NB4 (cell line): Measurements from ENCODE around the gene SERPINB7.

Experiments used
- DNase-seq: peaks from one replicate; pipeline ENCODE4 v3.0.0; 2010; ENCODE audit warnings: low read depth
- H3K4me3 ChIP-seq: one replicate; pipeline ENCODE4 v1.5.1; 2011; ENCODE audit warnings: mild to moderate bottlenecking, low read depth, low read length, moderate library complexity
- MYC ChIP-seq: IDR thresholded peaks from 2 replicates; pipeline ENCODE4 v1.6.1; 2011; ENCODE audit warnings: low read depth, low read length
- POLR2A ChIP-seq: IDR thresholded peaks from 2 replicates; pipeline ENCODE4 v1.6.1; 2011; ENCODE audit warnings: mild to moderate bottlenecking; ENCODE audit not compliant: insufficient read length; ENCODE audit errors: extremely low read depth
- TF ChIP-seq, protein P1 (sequence below): IDR thresholded peaks from one replicate; pipeline ENCODE4 v1.5.1; 2012; ENCODE audit warnings: low read depth, low read length
- TF ChIP-seq, protein P2 (sequence below): IDR thresholded peaks from 2 replicates; pipeline ENCODE4 v1.6.1; 2011; ENCODE audit warnings: low read depth, low read length

Gene SERPINB7

DNA sequence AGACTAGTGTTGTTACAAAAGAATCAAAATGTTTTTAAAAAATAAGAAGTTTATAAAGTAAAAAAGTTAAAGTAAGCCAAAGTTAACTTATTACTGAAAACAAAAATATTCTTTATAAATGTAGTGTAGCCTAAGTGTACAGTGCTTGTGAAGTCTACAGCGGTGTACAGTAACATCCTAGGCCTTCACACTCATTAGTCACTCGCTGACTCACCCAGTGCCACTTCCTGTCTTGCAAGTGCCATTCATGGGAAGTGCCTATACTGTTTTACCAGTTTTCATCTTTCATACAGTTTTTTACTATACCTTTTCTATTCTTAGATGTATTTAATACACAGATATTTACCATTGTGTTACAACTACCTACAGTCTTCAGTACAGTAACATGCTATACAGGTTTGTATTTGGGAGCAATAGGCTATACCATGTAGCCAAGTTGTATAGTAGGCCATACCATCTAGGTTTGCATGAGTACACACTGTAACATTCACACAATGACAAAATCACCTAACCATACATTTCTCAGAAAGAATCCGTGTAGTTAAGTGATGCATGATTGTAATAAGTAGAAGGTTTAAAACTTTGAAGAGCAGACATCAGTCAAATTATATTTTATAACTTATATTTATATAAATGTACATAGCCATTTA lies 13.4 kb downstream of the SERPINB7 start:
- no peak for TF ChIP-seq POLR2A
- no peak for TF ChIP-seq MYC
- TF ChIP-seq, protein P1, sequence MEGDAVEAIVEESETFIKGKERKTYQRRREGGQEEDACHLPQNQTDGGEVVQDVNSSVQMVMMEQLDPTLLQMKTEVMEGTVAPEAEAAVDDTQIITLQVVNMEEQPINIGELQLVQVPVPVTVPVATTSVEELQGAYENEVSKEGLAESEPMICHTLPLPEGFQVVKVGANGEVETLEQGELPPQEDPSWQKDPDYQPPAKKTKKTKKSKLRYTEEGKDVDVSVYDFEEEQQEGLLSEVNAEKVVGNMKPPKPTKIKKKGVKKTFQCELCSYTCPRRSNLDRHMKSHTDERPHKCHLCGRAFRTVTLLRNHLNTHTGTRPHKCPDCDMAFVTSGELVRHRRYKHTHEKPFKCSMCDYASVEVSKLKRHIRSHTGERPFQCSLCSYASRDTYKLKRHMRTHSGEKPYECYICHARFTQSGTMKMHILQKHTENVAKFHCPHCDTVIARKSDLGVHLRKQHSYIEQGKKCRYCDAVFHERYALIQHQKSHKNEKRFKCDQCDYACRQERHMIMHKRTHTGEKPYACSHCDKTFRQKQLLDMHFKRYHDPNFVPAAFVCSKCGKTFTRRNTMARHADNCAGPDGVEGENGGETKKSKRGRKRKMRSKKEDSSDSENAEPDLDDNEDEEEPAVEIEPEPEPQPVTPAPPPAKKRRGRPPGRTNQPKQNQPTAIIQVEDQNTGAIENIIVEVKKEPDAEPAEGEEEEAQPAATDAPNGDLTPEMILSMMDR, result no peak
- TF ChIP-seq, protein P2, sequence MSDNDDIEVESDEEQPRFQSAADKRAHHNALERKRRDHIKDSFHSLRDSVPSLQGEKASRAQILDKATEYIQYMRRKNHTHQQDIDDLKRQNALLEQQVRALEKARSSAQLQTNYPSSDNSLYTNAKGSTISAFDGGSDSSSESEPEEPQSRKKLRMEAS, result no peak
- H3K4me3 ChIP-seq, result no peak overlapping the region
- peak; percentile 90 for DNase-seq

DNA sequence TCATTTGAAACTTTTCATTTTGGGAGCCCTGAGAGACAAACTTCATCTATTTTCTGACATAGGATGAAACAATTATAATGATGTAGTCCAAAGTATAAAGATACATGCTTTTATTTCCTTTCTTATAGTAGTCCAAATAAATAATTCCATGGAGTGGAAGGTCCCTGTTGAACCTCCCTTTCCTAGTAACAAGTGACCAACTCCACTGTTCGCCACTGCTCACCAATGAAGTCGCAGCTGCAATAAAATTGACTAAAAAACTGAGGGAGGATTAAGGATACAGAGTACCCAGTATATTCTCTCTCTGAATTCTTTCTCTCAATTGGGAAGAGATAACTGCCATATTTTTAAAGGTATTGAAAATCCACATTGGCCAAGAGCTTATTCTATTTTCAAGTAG lies 14.1 kb downstream of the SERPINB7 start:
- TF ChIP-seq MYC, result no peak
- no peak for TF ChIP-seq POLR2A
- TF ChIP-seq, protein P2, result no peak
- TF ChIP-seq, protein P1, result no peak
- no peak for DNase-seq
- H3K4me3 ChIP-seq, result no peak overlapping the region

DNA sequence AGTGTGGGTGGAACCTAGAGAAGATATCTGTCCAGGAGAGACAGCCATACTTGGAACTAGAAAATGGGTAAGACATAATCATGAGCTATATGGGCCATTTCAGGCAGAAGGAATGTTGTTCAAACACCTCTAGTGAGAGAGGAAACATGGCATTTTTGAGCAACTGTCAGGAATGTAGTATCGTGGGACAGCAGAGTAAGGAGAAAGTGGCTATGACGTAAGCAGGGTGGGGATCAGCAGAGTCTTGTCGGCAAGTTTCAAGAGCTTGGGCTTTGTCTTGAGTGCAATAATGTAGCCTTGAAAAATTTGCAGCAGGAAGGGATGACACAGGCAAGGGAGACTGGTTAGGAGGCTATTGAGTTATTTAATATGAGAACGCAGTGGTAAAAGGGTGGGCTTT lies 20.4 kb downstream of the SERPINB7 start:
- H3K4me3 ChIP-seq, result no peak overlapping the region
- TF ChIP-seq POLR2A (no peak), MYC (no peak)
- TF ChIP-seq, protein P1, result no peak
- TF ChIP-seq, protein P2, result no peak
- no peak for DNase-seq

DNA sequence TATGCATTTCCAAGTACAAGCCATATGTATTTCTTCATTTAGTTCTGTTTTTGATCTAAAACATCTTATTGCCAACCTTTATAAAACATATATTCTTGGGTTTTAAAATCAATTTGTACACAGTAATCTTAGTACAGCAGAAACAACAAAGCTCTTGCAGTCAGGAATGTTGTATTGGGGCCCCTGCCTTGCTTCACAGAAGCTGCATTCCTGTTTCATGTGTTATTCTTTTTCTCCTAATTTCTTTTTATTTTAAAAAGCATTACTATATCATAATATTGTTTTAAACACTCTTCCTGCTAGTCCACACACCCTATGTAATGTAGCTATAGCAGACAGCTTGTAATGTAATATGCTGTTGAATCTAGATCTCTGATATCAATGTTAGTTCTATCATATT lies 24.0 kb downstream of the SERPINB7 start:
- no peak for TF ChIP-seq MYC
- TF ChIP-seq, protein P1, result no peak
- TF ChIP-seq POLR2A, result no peak
- TF ChIP-seq, protein P2, result no peak
- H3K4me3 ChIP-seq, result no peak overlapping the region
- DNase-seq, result no peak

DNA sequence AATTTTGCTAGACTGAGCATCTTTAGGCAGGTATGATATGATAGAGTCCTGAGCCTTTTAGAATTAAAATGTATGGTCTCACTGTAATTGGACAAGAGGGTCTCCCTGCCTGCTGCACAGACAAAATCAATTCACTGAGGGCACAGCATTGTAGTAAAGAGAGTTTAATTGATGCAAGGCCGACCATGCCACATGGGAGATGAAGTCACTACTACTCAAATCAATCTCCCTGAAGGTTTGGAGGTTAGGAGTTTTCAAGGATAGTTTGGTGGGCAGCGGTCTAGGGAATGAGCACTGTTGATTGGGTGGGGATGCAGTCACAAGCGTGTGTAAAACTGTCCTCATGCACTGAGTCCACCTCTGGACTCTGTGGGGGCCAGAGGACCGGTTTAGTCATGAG lies 26.1 kb downstream of the SERPINB7 start:
- no peak for DNase-seq
- no peak overlapping the region for H3K4me3 ChIP-seq
- TF ChIP-seq MYC (no peak), POLR2A (no peak)
- TF ChIP-seq, protein P1, result no peak
- TF ChIP-seq, protein P2, result no peak

DNA sequence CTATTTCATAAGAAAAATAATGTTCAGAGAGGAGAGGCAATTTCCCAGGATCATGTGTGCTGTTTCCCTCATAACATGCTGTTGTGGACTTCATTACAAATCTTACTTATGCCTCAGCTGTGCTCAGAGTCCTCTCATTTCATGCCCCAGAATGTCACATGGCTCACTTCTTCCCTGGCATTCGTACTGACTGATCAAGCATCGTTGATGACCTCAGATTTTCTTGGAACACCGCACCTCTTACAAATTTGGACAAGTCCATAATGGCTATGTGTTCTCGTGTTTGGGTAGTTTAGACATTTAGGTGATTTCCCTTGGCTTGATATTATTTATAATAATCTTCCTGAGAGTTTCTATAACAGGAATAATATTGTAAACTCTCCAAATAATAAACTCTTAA lies 32.9 kb downstream of the SERPINB7 start:
- no peak overlapping the region for H3K4me3 ChIP-seq
- no peak for DNase-seq
- TF ChIP-seq, protein P1, result no peak
- TF ChIP-seq, protein P2, result no peak
- no peak for TF ChIP-seq MYC
- TF ChIP-seq POLR2A, result no peak
